ENCODE measurements around the gene KIF26B. TPM values are rescaled to one million over a fixed set of nuclear protein-coding genes. Genes with fewer than 3 reads are reported as not detected.

Gene KIF26B
- total and polyA plus RNA-seq, 2 experiments from 2014 or later, result 0.03 to 0.76 TPM

DNA sequence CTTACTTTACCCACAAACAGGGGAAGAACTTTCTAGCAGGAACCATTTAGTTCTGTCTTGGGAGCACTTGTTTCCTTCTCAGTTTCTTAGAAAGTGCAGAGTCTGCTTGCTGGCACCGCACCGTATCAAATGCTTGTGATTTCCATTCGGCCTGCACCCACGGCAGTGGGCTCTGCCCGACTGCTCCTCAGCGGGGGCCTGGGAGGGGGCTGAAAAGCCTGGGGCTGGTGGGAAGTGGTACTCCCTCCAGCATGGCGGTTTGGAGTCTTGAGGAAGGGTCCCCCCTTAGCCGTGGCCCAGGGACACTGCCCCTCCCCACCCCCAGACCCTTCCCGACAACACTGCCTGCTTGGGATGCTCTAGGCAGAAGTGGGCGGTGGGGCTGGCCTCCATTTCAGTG lies 57.0 kb downstream of the KIF26B start:
- no peak overlapping the region for H3K27ac ChIP-seq (ENCODE audit: low read depth)
- no peak overlapping the region for H3K4me3 Mint-ChIP-seq
- no peak for ATAC-seq

More for the DNA sequence above, 57.0 kb downstream of the KIF26B start:
- peaks cover 21% of the 10 kb centered on the region for H3K36me3 Mint-ChIP-seq (ENCODE audit: low read depth)
- TF ChIP-seq, protein P1, sequence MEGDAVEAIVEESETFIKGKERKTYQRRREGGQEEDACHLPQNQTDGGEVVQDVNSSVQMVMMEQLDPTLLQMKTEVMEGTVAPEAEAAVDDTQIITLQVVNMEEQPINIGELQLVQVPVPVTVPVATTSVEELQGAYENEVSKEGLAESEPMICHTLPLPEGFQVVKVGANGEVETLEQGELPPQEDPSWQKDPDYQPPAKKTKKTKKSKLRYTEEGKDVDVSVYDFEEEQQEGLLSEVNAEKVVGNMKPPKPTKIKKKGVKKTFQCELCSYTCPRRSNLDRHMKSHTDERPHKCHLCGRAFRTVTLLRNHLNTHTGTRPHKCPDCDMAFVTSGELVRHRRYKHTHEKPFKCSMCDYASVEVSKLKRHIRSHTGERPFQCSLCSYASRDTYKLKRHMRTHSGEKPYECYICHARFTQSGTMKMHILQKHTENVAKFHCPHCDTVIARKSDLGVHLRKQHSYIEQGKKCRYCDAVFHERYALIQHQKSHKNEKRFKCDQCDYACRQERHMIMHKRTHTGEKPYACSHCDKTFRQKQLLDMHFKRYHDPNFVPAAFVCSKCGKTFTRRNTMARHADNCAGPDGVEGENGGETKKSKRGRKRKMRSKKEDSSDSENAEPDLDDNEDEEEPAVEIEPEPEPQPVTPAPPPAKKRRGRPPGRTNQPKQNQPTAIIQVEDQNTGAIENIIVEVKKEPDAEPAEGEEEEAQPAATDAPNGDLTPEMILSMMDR (conservative IDR thresholded peaks at IDR 0.05; ENCODE audit: low read depth in 2 of 2), result no peak
- TF ChIP-seq CREB1 (CRISPR knock-in tag; IDR thresholded peaks at IDR 0.05; ENCODE audit: low read depth) (no peak), STAT1 (IDR thresholded peaks at IDR 0.05; ENCODE audit: unreplicated experiment) (no peak), ZNF331 (CRISPR knock-in tag; IDR thresholded peaks at IDR 0.05; ENCODE audit: low read depth) (no peak), JUNB (IDR thresholded peaks at IDR 0.05; ENCODE audit: unreplicated experiment) (no peak), ZNF114 (CRISPR knock-in tag; IDR thresholded peaks at IDR 0.05) (no peak), POLR2AphosphoS5 (IDR thresholded peaks at IDR 0.05; ENCODE audit: low read depth) (no peak), EZH2 (IDR thresholded peaks at IDR 0.05; ENCODE audit: low read depth, unreplicated experiment) (no peak), NANOG (IDR thresholded peaks at IDR 0.05; ENCODE audit: borderline replicate concordance) (no peak), EZH2phosphoT487 (IDR thresholded peaks at IDR 0.05; ENCODE audit: unreplicated experiment) (no peak)
- TF ChIP-seq, protein P2, sequence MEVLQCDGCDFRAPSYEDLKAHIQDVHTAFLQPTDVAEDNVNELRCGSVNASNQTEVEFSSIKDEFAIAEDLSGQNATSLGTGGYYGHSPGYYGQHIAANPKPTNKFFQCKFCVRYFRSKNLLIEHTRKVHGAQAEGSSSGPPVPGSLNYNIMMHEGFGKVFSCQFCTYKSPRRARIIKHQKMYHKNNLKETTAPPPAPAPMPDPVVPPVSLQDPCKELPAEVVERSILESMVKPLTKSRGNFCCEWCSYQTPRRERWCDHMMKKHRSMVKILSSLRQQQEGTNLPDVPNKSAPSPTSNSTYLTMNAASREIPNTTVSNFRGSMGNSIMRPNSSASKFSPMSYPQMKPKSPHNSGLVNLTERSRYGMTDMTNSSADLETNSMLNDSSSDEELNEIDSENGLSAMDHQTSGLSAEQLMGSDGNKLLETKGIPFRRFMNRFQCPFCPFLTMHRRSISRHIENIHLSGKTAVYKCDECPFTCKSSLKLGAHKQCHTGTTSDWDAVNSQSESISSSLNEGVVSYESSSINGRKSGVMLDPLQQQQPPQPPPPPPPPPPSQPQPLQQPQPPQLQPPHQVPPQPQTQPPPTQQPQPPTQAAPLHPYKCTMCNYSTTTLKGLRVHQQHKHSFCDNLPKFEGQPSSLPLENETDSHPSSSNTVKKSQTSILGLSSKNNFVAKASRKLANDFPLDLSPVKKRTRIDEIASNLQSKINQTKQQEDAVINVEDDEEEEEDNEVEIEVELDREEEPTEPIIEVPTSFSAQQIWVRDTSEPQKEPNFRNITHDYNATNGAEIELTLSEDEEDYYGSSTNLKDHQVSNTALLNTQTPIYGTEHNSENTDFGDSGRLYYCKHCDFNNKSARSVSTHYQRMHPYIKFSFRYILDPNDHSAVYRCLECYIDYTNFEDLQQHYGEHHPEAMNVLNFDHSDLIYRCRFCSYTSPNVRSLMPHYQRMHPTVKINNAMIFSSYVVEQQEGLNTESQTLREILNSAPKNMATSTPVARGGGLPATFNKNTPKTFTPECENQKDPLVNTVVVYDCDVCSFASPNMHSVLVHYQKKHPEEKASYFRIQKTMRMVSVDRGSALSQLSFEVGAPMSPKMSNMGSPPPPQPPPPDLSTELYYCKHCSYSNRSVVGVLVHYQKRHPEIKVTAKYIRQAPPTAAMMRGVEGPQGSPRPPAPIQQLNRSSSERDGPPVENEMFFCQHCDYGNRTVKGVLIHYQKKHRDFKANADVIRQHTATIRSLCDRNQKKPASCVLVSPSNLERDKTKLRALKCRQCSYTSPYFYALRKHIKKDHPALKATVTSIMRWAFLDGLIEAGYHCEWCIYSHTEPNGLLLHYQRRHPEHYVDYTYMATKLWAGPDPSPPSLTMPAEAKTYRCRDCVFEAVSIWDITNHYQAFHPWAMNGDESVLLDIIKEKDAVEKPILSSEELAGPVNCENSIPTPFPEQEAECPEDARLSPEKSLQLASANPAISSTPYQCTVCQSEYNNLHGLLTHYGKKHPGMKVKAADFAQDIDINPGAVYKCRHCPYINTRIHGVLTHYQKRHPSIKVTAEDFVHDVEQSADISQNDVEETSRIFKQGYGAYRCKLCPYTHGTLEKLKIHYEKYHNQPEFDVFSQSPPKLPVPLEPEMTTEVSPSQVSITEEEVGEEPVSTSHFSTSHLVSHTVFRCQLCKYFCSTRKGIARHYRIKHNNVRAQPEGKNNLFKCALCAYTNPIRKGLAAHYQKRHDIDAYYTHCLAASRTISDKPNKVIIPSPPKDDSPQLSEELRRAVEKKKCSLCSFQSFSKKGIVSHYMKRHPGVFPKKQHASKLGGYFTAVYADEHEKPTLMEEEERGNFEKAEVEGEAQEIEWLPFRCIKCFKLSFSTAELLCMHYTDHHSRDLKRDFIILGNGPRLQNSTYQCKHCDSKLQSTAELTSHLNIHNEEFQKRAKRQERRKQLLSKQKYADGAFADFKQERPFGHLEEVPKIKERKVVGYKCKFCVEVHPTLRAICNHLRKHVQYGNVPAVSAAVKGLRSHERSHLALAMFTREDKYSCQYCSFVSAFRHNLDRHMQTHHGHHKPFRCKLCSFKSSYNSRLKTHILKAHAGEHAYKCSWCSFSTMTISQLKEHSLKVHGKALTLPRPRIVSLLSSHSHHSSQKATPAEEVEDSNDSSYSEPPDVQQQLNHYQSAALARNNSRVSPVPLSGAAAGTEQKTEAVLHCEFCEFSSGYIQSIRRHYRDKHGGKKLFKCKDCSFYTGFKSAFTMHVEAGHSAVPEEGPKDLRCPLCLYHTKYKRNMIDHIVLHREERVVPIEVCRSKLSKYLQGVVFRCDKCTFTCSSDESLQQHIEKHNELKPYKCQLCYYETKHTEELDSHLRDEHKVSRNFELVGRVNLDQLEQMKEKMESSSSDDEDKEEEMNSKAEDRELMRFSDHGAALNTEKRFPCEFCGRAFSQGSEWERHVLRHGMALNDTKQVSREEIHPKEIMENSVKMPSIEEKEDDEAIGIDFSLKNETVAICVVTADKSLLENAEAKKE (CRISPR knock-in tag; IDR thresholded peaks at IDR 0.05), result no peak
- TF ChIP-seq, protein P3, sequence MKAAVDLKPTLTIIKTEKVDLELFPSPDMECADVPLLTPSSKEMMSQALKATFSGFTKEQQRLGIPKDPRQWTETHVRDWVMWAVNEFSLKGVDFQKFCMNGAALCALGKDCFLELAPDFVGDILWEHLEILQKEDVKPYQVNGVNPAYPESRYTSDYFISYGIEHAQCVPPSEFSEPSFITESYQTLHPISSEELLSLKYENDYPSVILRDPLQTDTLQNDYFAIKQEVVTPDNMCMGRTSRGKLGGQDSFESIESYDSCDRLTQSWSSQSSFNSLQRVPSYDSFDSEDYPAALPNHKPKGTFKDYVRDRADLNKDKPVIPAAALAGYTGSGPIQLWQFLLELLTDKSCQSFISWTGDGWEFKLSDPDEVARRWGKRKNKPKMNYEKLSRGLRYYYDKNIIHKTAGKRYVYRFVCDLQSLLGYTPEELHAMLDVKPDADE (IDR thresholded peaks at IDR 0.05), result no peak
- TF ChIP-seq, protein P4, sequence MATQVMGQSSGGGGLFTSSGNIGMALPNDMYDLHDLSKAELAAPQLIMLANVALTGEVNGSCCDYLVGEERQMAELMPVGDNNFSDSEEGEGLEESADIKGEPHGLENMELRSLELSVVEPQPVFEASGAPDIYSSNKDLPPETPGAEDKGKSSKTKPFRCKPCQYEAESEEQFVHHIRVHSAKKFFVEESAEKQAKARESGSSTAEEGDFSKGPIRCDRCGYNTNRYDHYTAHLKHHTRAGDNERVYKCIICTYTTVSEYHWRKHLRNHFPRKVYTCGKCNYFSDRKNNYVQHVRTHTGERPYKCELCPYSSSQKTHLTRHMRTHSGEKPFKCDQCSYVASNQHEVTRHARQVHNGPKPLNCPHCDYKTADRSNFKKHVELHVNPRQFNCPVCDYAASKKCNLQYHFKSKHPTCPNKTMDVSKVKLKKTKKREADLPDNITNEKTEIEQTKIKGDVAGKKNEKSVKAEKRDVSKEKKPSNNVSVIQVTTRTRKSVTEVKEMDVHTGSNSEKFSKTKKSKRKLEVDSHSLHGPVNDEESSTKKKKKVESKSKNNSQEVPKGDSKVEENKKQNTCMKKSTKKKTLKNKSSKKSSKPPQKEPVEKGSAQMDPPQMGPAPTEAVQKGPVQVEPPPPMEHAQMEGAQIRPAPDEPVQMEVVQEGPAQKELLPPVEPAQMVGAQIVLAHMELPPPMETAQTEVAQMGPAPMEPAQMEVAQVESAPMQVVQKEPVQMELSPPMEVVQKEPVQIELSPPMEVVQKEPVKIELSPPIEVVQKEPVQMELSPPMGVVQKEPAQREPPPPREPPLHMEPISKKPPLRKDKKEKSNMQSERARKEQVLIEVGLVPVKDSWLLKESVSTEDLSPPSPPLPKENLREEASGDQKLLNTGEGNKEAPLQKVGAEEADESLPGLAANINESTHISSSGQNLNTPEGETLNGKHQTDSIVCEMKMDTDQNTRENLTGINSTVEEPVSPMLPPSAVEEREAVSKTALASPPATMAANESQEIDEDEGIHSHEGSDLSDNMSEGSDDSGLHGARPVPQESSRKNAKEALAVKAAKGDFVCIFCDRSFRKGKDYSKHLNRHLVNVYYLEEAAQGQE (IDR thresholded peaks at IDR 0.05; ENCODE audit: unreplicated experiment), result no peak
- no peak for DNase-seq (ENCODE audit: low spot score)
- Histone ChIP-seq H3F3A (replicated peaks; ENCODE audit: low read depth) (no peaks in the 10 kb centered on the region), H3K79me2 (replicated peaks; ENCODE audit: insufficient read depth) (no peaks in the 10 kb centered on the region), H3K4me1 (ENCODE audit: insufficient read depth) (peaks cover 5% of the 10 kb centered on the region; the same call in 1 of the 2 replicates), H3K4me2 (no peak overlapping the region), H3K36me3 (ENCODE audit: insufficient read depth) (peaks cover 2% of the 10 kb centered on the region), H4K20me1 (replicated peaks; ENCODE audit: insufficient read depth) (no peaks in the 10 kb centered on the region), H3K9me2 (ENCODE audit: insufficient read depth) (no peaks in the 10 kb centered on the region), H2AFZ (no peak overlapping the region), H3K4me3 (no peak overlapping the region), H3K27me3 (ENCODE audit: insufficient read depth) (no peaks in the 10 kb centered on the region)
- H3K27ac Mint-ChIP-seq, result no peak overlapping the region
- peaks cover 8% of the 10 kb centered on the region for H3K4me1 Mint-ChIP-seq
- H3K27me3 Mint-ChIP-seq (ENCODE audit: insufficient read depth, low read depth, poor library complexity), result peaks cover 5% of the 10 kb centered on the region
- H3K9me3 Mint-ChIP-seq, result peaks cover 26% of the 10 kb centered on the region
